HepG2 (cell line): ENCODE results near the gene ZNF607. TPM values are rescaled to one million over a fixed set of nuclear protein-coding genes. Genes with fewer than 3 reads are reported as not detected.

Experiments used
- ASH2L ChIP-seq: fragments of 300-600, 200-600 bp; sonication (generic); IDR thresholded peaks from 2 replicates; pipeline ENCODE4 v1.7.0; 2017; ENCODE audit warnings: low read depth, mild to moderate bottlenecking, moderate library complexity, mixed read lengths, low read length; ENCODE audit not compliant: insufficient read length
- ATF1 ChIP-seq: IDR thresholded peaks from 2 replicates; pipeline ENCODE4 v1.6.1; 2016; ENCODE audit warnings: mild to moderate bottlenecking, control low read depth
- ATRX ChIP-seq: sonication (generic); formaldehyde crosslinking; IDR thresholded peaks from 2 replicates; pipeline ENCODE4 v1.4.0; 2020; ENCODE audit warnings: missing genetic modification reagents, borderline replicate concordance
- HDAC6 ChIP-seq: fragments of 200-600 bp; sonication (generic); IDR thresholded peaks from 2 replicates; pipeline ENCODE4 v1.7.0; 2017; ENCODE audit warnings: mild to moderate bottlenecking, antibody characterized with exemption, low read length, low read depth
- MIER3 ChIP-seq: IDR thresholded peaks from 2 replicates; pipeline ENCODE4 v1.6.1; 2016; ENCODE audit warnings: missing compliant biosample characterization, borderline replicate concordance
- NKX3-1 ChIP-seq: sonication (generic); formaldehyde crosslinking; IDR thresholded peaks from 2 replicates; pipeline ENCODE4 v1.5.0; 2020; ENCODE audit warnings: missing genetic modification reagents
- NR2C2 ChIP-seq: sonication (generic); formaldehyde crosslinking; IDR thresholded peaks from 2 replicates; pipeline ENCODE4 v1.4.0; 2020; ENCODE audit warnings: missing genetic modification reagents, mild to moderate bottlenecking, moderate library complexity, borderline replicate concordance
- PRDM10 ChIP-seq: sonication (generic); formaldehyde crosslinking; IDR thresholded peaks from 2 replicates; pipeline ENCODE4 v1.4.0; 2020; ENCODE audit warnings: low read depth, missing genetic modification reagents
- YEATS4 ChIP-seq: sonication (generic); formaldehyde crosslinking; IDR thresholded peaks from 2 replicates; pipeline ENCODE4 v1.4.0; 2020; ENCODE audit warnings: missing genetic modification reagents, borderline replicate concordance
- polyA plus RNA-seq, 8 experiments: library from polyadenylated mRNA; depleted of rRNA in 3 of 8; stranded (reverse) in 7 of 8; unstranded in 1 of 8; fragments of >200 nt; fragmentation: Illumina TruSeq in 4 of 8; extraction: Trizol in 4 of 8; gene quantifications; 2 replicates each; pipeline versions ENCODE4 v1.2.1 to v1.2.3, GENCODE V29; 2011 to 2016; ENCODE audit warnings: low read depth in 4 of 8, missing spikeins in 1 of 8, mixed read lengths in 1 of 8; ENCODE audit not compliant: insufficient read depth in 1 of 8
- total RNA-seq, 5 experiments: library from RNA; depleted of rRNA; stranded (reverse); fragments of >200 nt; fragmentation: Illumina TruSeq; extraction: Trizol; gene quantifications; 2 replicates each; pipeline ENCODE4 v1.2.3, GENCODE V29; 2016; ENCODE audit warnings: low read depth in 1 of 5
- TF ChIP-seq, protein P1 (sequence below): sonication (generic); IDR thresholded peaks from 2 replicates; pipeline ENCODE4 v1.6.1; 2016; ENCODE audit warnings: low read depth, borderline replicate concordance
- TF ChIP-seq, protein P2 (sequence below): sonication (generic); formaldehyde crosslinking; IDR thresholded peaks from 2 replicates; pipeline ENCODE4 v1.9.0; 2021; ENCODE audit warnings: missing genetic modification reagents, borderline replicate concordance
- TF ChIP-seq, protein P3 (sequence below): sonication (generic); formaldehyde crosslinking; IDR thresholded peaks from 2 replicates; pipeline ENCODE4 v1.4.0; 2020; ENCODE audit warnings: missing genetic modification reagents, mild to moderate bottlenecking, borderline replicate concordance
- TF ChIP-seq, protein P4 (sequence below): sonication (generic); formaldehyde crosslinking; IDR thresholded peaks from 2 replicates; pipeline ENCODE4 v1.5.0; 2020; ENCODE audit warnings: missing genetic modification reagents
- TF ChIP-seq, protein P5 (sequence below): sonication (generic); formaldehyde crosslinking; IDR thresholded peaks from 2 replicates; pipeline ENCODE4 v1.5.0; 2020; ENCODE audit warnings: mild to moderate bottlenecking, missing genetic modification reagents, moderate library complexity

Gene ZNF607
- total and polyA plus RNA-seq, 2 of the 13 experiments (the other 11 are each of a cell fraction or from before 2014, with no cell fraction given): 3.8 to 8.3 TPM

DNA sequence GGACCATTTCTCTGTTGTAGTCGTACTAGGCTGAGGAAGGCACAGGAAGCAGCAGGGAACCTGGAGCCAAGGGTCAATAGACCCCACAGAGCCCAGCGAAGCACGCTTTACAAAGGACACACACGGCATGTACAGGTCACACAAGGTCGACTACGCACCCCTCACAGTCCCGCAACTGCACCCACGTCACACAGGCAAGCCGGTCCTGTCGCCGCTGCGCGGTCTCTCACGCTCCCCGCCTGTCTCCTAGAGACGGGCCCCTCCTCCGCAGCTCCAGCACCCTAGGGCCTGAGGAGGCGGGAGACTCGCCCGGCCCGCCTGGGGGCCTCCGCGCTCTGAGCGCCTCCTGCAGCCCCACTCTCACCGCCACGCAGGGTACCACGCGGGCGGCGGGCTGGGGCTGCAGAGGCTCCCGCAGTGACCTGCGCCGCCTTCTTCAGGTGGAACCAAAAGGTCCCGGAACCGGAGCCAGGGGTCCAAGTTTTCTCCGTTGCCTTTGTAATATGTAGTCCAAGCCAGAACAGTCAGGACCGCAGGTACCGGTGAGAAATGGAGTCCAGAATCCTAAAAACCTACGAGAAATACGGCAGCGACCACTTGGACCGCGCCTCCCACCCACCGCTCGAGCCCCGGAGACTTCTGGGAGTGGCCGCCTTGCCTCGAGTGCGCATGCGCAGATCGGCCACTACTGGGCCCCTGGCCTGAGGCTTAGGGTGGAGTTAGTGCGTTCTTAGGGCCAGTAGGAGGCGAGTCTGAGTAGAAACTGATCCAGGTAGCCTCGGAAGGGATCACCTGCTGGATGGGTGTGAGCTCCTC is at the start of gene ZNF607 (continued):
- TF ChIP-seq ATRX (no peak), MIER3 (CRISPR knock-in tag) (no peak), ASH2L (peak; percentile 80), HDAC6 (no peak), ATF1 (CRISPR knock-in tag) (no peak), NKX3-1 (CRISPR knock-in tag) (no peak), YEATS4 (CRISPR knock-in tag) (peak; percentile 83), PRDM10 (CRISPR knock-in tag) (no peak), NR2C2 (CRISPR knock-in tag) (peak; percentile 36; the same call in 1 of the 2 replicates)
- TF ChIP-seq, protein P1, sequence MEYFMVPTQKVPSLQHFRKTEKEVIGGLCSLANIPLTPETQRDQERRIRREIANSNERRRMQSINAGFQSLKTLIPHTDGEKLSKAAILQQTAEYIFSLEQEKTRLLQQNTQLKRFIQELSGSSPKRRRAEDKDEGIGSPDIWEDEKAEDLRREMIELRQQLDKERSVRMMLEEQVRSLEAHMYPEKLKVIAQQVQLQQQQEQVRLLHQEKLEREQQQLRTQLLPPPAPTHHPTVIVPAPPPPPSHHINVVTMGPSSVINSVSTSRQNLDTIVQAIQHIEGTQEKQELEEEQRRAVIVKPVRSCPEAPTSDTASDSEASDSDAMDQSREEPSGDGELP: no peak
- TF ChIP-seq, protein P2, sequence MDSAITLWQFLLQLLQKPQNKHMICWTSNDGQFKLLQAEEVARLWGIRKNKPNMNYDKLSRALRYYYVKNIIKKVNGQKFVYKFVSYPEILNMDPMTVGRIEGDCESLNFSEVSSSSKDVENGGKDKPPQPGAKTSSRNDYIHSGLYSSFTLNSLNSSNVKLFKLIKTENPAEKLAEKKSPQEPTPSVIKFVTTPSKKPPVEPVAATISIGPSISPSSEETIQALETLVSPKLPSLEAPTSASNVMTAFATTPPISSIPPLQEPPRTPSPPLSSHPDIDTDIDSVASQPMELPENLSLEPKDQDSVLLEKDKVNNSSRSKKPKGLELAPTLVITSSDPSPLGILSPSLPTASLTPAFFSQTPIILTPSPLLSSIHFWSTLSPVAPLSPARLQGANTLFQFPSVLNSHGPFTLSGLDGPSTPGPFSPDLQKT (CRISPR knock-in tag): no peak
- TF ChIP-seq, protein P3, sequence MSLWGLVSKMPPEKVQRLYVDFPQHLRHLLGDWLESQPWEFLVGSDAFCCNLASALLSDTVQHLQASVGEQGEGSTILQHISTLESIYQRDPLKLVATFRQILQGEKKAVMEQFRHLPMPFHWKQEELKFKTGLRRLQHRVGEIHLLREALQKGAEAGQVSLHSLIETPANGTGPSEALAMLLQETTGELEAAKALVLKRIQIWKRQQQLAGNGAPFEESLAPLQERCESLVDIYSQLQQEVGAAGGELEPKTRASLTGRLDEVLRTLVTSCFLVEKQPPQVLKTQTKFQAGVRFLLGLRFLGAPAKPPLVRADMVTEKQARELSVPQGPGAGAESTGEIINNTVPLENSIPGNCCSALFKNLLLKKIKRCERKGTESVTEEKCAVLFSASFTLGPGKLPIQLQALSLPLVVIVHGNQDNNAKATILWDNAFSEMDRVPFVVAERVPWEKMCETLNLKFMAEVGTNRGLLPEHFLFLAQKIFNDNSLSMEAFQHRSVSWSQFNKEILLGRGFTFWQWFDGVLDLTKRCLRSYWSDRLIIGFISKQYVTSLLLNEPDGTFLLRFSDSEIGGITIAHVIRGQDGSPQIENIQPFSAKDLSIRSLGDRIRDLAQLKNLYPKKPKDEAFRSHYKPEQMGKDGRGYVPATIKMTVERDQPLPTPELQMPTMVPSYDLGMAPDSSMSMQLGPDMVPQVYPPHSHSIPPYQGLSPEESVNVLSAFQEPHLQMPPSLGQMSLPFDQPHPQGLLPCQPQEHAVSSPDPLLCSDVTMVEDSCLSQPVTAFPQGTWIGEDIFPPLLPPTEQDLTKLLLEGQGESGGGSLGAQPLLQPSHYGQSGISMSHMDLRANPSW (CRISPR knock-in tag): no peak
- TF ChIP-seq, protein P4, sequence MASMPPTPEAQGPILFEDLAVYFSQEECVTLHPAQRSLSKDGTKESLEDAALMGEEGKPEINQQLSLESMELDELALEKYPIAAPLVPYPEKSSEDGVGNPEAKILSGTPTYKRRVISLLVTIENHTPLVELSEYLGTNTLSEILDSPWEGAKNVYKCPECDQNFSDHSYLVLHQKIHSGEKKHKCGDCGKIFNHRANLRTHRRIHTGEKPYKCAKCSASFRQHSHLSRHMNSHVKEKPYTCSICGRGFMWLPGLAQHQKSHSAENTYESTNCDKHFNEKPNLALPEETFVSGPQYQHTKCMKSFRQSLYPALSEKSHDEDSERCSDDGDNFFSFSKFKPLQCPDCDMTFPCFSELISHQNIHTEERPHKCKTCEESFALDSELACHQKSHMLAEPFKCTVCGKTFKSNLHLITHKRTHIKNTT (CRISPR knock-in tag): no peak
- TF ChIP-seq, protein P5, sequence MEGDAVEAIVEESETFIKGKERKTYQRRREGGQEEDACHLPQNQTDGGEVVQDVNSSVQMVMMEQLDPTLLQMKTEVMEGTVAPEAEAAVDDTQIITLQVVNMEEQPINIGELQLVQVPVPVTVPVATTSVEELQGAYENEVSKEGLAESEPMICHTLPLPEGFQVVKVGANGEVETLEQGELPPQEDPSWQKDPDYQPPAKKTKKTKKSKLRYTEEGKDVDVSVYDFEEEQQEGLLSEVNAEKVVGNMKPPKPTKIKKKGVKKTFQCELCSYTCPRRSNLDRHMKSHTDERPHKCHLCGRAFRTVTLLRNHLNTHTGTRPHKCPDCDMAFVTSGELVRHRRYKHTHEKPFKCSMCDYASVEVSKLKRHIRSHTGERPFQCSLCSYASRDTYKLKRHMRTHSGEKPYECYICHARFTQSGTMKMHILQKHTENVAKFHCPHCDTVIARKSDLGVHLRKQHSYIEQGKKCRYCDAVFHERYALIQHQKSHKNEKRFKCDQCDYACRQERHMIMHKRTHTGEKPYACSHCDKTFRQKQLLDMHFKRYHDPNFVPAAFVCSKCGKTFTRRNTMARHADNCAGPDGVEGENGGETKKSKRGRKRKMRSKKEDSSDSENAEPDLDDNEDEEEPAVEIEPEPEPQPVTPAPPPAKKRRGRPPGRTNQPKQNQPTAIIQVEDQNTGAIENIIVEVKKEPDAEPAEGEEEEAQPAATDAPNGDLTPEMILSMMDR (CRISPR knock-in tag): peak; percentile 85
